Keratinocyte (primary cell): Measurements from ENCODE around the gene RABEP1. TPM values are rescaled to one million over a fixed set of nuclear protein-coding genes. Genes with fewer than 3 reads are reported as not detected.

Experiments used
- DNase-seq: peaks from one replicate; pipeline ENCODE4 v3.0.0-alpha.2; 2011; ENCODE audit warnings: low read depth, missing footprints, low spot score
- FAIRE-seq: peaks from 2 replicates; lab custom pipeline; 2011; peaks lifted over from hg19 to GRCh38; lab: Jason Lieb, UNC
- H2AFZ ChIP-seq: 2 replicates; pipeline ENCODE4 v1.6.0; 2012; ENCODE audit warnings: low read length, control low read depth, inconsistent platforms; ENCODE audit not compliant: control insufficient read depth
- H3K27ac ChIP-seq: 2 replicates; pipeline ENCODE4 v1.5.1; 2011; ENCODE audit warnings: low read length; ENCODE audit not compliant: control insufficient read depth, insufficient read depth
- H3K27me3 ChIP-seq: 3 replicates; pipeline ENCODE4 v1.6.0; 2011; ENCODE audit warnings: low read length; ENCODE audit not compliant: control insufficient read depth, insufficient read depth; ENCODE audit errors: extremely low read depth
- H3K36me3 ChIP-seq, 2 experiments: 2 replicates in 1 of 2; 3 replicates in 1 of 2; pipeline ENCODE4 v1.5.1; 2011; ENCODE audit warnings: low read length in 2 of 2, mild to moderate bottlenecking in 1 of 2; ENCODE audit not compliant: control insufficient read depth in 2 of 2, insufficient read depth in 2 of 2; ENCODE audit errors: extremely low read depth in 1 of 2
- H3K4me1 ChIP-seq: 3 replicates; pipeline ENCODE4 v1.5.1; 2011; ENCODE audit warnings: low read length; ENCODE audit not compliant: control insufficient read depth, insufficient read depth; ENCODE audit errors: extremely low read depth
- H3K4me2 ChIP-seq: 3 replicates; pipeline ENCODE4 v1.6.0; 2011; ENCODE audit warnings: low read depth, low read length; ENCODE audit not compliant: control insufficient read depth, insufficient read depth; ENCODE audit errors: extremely low read depth
- H3K4me3 ChIP-seq, 3 experiments: fragments of 200-600 bp in 1 of 3; sonication (generic) in 1 of 3; 2 replicates in 2 of 3; 3 replicates in 1 of 3; pipeline ENCODE4 v1.5.1; 2011 to 2016; ENCODE audit warnings: low read length in 3 of 3, mild to moderate bottlenecking in 3 of 3, control low read depth in 2 of 3, inconsistent platforms in 1 of 3, low read depth in 1 of 3, mixed read lengths in 1 of 3, mixed run types in 1 of 3, moderate library complexity in 1 of 3; ENCODE audit not compliant: control insufficient read depth in 2 of 3, insufficient read depth in 2 of 3; ENCODE audit errors: extremely low read depth in 1 of 3
- H3K79me2 ChIP-seq: 2 replicates; pipeline ENCODE4 v1.6.0; 2012; ENCODE audit warnings: low read length; ENCODE audit not compliant: control insufficient read depth, insufficient read depth
- H3K9ac ChIP-seq: 3 replicates; pipeline ENCODE4 v1.6.0; 2011; ENCODE audit warnings: low read length; ENCODE audit not compliant: control insufficient read depth, insufficient read depth; ENCODE audit errors: extremely low read depth
- H3K9me1 ChIP-seq: 3 replicates; pipeline ENCODE4 v1.6.0; 2011; ENCODE audit warnings: low read length; ENCODE audit not compliant: control insufficient read depth, insufficient read depth; ENCODE audit errors: extremely low read depth
- H3K9me3 ChIP-seq: 2 replicates; pipeline ENCODE4 v1.5.1; 2012; ENCODE audit warnings: low read depth, low read length; ENCODE audit not compliant: control insufficient read depth
- H4K20me1 ChIP-seq: 3 replicates; pipeline ENCODE4 v1.6.0; 2011; ENCODE audit warnings: low read length; ENCODE audit not compliant: control insufficient read depth, insufficient read depth; ENCODE audit errors: extremely low read depth
- CTCF ChIP-seq, 3 experiments: IDR thresholded peaks in 1 of 3; conservative IDR thresholded peaks in 1 of 3; optimal IDR thresholded peaks in 1 of 3; 2 replicates in 2 of 3; 3 replicates in 1 of 3; pipeline versions ENCODE3 to v1.5.1; 2011; ENCODE audit warnings: low read length in 3 of 3, mild to moderate bottlenecking in 3 of 3, moderate library complexity in 2 of 3, control low read depth in 1 of 3, inconsistent platforms in 1 of 3; ENCODE audit not compliant: insufficient read depth in 2 of 3; ENCODE audit errors: extremely low read depth in 1 of 3
- EZH2 ChIP-seq: IDR thresholded peaks from one replicate; pipeline ENCODE4 v1.6.1; 2012; ENCODE audit warnings: inconsistent platforms, mild to moderate bottlenecking, low read length, moderate library complexity
- dilution Hi-C: fragments of 300-500 bp; cut with MboI; formaldehyde crosslinking; loops from one replicate; pipeline ENCODE4 v1.7.0; 2020; ENCODE audit warnings: low sequenced_read_pairs; ENCODE audit not compliant: extremely low pct_ligation_motif_present
- polyA plus RNA-seq, 5 experiments: library from polyadenylated mRNA; depleted of rRNA in 3 of 5; stranded (reverse) in 3 of 5; stranded (forward) in 1 of 5; unstranded in 1 of 5; fragments of >200 nt; gene quantifications; 1 replicate in 1 of 5; 2 replicates in 3 of 5; 3 replicates in 1 of 5; pipeline versions ENCODE4 v1.2.1 to v1.2.3, GENCODE V29; 2011 to 2012; ENCODE audit warnings: missing spikeins in 2 of 5, low read depth in 1 of 5, low replicate concordance in 1 of 5

RABEP1 gene
- polyA plus RNA-seq, 1 donor (not counting 4 experiments of a cell fraction or from before 2014, with no cell fraction given), result 27.1 TPM

- DNase-seq, result no peak
- H3K79me2 ChIP-seq, result no peaks in the 10 kb centered on the region
- no peaks in the 10 kb centered on the region for H4K20me1 ChIP-seq
- no peak for TF ChIP-seq EZH2
- no peak for TF ChIP-seq CTCF (optimal IDR thresholded peaks at IDR 0.05 in 1 of 3, IDR thresholded peaks at IDR 0.05 in 1 of 3, conservative IDR thresholded peaks at IDR 0.05 in 1 of 3; ENCODE audit: extremely low read depth in 1 of 3, insufficient read depth in 2 of 3, low read length in 3 of 3)
- no peak overlapping the region for H3K4me3 ChIP-seq
- H3K4me2 ChIP-seq, result no peak overlapping the region
- no peaks in the 10 kb centered on the region for H3K9me1 ChIP-seq
- no peaks in the 10 kb centered on the region for H3K9me3 ChIP-seq
- no peak overlapping the region for H3K27ac ChIP-seq
- no peak overlapping the region for H3K9ac ChIP-seq
- H2AFZ ChIP-seq, result no peak overlapping the region
- H3K36me3 ChIP-seq, result no peaks in the 10 kb centered on the region
- dilution Hi-C loops, result no loop called here
- H3K4me1 ChIP-seq, result no peaks in the 10 kb centered on the region
- H3K27me3 ChIP-seq, result no peaks in the 10 kb centered on the region
- no peak for FAIRE-seq
Observed at GRCh38 chr17:5264893-5265292, 17.2 kb upstream of the RABEP1 start.

GRCh38 chr17:5269241-5269960 lies 12.7 kb upstream of the RABEP1 start:
- Histone ChIP-seq H3K9me1 (no peaks in the 10 kb centered on the region), H3K79me2 (no peaks in the 10 kb centered on the region), H3K4me3 (no peak overlapping the region), H3K4me2 (no peak overlapping the region), H4K20me1 (no peaks in the 10 kb centered on the region), H3K27ac (no peak overlapping the region), H2AFZ (no peak overlapping the region), H3K4me1 (peaks cover 7% of the 10 kb centered on the region), H3K27me3 (no peaks in the 10 kb centered on the region), H3K9ac (no peak overlapping the region), H3K9me3 (no peaks in the 10 kb centered on the region), H3K36me3 (no peaks in the 10 kb centered on the region)
- FAIRE-seq (no peak), DNase-seq (no peak)
- no peak for TF ChIP-seq CTCF (optimal IDR thresholded peaks at IDR 0.05 in 1 of 3, IDR thresholded peaks at IDR 0.05 in 1 of 3, conservative IDR thresholded peaks at IDR 0.05 in 1 of 3; ENCODE audit: extremely low read depth in 1 of 3, insufficient read depth in 2 of 3, low read length in 3 of 3)
- no peak for TF ChIP-seq EZH2
- dilution Hi-C loops, result no loop called here
